ENCODE measurements around the gene ZNF609.
A peak's percentile ranks its signal among the peaks of the same experiment; 100 is the strongest.

Gene ZNF609

DNA sequence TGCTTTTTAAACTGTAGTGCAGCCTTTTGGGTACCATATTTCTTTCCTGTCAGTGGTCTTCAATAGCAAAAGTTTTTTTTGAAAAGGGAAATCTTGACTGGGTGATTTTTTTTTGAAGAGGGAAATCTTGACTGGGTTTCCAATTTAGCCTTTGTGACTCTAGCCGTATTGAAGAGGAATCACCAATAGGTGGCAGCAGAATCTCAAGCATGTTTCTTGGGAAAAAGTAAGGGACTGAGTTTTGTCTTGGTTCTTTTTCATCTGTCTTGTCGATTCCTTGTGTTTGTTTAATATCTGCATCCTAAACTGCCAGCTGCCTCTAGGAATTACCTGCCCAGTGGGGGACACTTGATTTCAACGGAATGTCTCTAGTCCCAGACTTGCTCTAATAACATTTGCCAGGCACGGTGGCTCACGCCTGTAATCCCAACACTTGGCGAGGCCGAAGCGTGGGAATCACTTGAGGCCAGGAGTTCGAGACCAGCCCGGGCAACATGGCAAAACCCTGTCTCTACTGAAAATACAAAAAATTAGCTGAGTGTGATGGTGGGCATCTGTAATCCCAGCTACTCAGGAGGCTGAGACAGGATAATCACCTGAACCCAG is 225.9 kb downstream of the ZNF609 start:
- no peak for FAIRE-seq
- peak; percentile 37 for DNase-seq (ENCODE audit: insufficient read length, low spot score)
- TF ChIP-seq, protein P1, sequence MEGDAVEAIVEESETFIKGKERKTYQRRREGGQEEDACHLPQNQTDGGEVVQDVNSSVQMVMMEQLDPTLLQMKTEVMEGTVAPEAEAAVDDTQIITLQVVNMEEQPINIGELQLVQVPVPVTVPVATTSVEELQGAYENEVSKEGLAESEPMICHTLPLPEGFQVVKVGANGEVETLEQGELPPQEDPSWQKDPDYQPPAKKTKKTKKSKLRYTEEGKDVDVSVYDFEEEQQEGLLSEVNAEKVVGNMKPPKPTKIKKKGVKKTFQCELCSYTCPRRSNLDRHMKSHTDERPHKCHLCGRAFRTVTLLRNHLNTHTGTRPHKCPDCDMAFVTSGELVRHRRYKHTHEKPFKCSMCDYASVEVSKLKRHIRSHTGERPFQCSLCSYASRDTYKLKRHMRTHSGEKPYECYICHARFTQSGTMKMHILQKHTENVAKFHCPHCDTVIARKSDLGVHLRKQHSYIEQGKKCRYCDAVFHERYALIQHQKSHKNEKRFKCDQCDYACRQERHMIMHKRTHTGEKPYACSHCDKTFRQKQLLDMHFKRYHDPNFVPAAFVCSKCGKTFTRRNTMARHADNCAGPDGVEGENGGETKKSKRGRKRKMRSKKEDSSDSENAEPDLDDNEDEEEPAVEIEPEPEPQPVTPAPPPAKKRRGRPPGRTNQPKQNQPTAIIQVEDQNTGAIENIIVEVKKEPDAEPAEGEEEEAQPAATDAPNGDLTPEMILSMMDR (IDR thresholded peaks at IDR 0.05; ENCODE audit: insufficient read depth, missing control alignments), result peak; percentile 76

DNA sequence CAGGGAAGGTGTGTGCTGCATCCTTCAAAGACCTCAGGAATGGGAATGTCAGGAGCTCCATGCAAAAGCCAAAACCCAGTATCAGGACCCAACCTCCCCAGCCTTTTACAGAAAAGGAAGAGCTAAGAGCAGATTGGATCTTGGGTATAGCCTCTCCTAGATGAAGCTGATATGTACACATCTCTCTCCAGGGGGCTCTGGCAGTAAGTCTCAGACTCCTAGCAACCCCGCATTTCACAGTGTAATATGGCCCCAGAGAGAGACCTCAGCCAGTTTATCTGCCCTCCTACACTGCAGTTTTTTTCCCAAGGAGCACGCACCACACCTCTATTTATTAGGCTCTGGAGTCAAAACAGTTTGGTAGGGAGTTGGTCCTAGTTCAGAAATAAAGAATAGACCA is 226.8 kb downstream of the ZNF609 start:
- TF ChIP-seq, protein P1 (IDR thresholded peaks at IDR 0.05; ENCODE audit: insufficient read depth, missing control alignments), result no peak
- no peak for FAIRE-seq
- DNase-seq (ENCODE audit: insufficient read length, low spot score), result no peak

GRCh38 chr15:64687688-64688087 is 227.3 kb downstream of the ZNF609 start:
- DNase-seq (ENCODE audit: insufficient read length, low spot score) (no peak), FAIRE-seq (no peak)
- TF ChIP-seq, protein P1 (IDR thresholded peaks at IDR 0.05; ENCODE audit: insufficient read depth, missing control alignments), result no peak

DNA sequence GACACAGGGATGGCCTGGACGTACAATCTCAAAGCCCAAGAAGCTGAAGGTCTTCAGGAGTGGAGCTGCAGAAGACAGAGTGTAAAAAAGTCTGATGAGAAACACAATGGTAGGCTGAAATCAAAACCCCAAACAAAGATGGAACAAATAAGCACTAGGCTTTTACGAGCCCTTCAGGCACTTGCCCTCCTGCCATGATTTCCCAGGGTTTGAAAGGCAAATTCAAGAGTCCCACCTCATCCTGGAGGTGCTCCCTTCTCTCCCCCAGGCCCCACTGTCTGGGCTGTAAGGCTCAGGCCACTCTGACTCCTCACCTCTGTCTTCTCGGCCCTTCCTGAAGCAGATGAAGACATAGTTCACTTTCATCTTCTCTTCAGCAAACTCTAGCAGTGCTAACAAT is 228.4 kb downstream of the ZNF609 start:
- no peak for DNase-seq (ENCODE audit: insufficient read length, low spot score)

DNA sequence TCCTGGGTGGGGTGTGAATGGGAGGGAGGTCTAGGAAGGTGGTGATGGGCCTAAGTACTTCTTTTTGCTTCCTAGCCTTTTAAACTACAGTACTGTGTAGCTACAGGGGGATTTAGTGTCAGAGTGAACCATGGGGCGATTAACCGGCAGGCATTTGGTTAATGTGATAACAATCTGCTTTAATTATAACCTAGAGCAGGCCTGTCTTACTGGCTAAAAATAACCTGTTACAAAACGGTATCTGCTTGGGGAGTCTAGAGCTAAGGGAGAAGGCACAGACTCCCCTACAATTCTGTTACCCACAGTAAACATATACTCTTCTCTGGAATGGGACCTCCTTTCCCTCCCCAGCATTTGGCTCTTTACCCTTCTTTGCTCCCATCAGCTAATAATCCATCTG is 229.6 kb downstream of the ZNF609 start:
- no peak for DNase-seq (ENCODE audit: insufficient read length, low spot score)
- FAIRE-seq, result peak; percentile 53
- TF ChIP-seq, protein P1 (IDR thresholded peaks at IDR 0.05; ENCODE audit: insufficient read depth, missing control alignments), result no peak

More for the DNA sequence above, 228.4 kb downstream of the ZNF609 start:
- TF ChIP-seq, protein P1 (IDR thresholded peaks at IDR 0.05; ENCODE audit: insufficient read depth, missing control alignments), result no peak
- no peak for FAIRE-seq

DNA sequence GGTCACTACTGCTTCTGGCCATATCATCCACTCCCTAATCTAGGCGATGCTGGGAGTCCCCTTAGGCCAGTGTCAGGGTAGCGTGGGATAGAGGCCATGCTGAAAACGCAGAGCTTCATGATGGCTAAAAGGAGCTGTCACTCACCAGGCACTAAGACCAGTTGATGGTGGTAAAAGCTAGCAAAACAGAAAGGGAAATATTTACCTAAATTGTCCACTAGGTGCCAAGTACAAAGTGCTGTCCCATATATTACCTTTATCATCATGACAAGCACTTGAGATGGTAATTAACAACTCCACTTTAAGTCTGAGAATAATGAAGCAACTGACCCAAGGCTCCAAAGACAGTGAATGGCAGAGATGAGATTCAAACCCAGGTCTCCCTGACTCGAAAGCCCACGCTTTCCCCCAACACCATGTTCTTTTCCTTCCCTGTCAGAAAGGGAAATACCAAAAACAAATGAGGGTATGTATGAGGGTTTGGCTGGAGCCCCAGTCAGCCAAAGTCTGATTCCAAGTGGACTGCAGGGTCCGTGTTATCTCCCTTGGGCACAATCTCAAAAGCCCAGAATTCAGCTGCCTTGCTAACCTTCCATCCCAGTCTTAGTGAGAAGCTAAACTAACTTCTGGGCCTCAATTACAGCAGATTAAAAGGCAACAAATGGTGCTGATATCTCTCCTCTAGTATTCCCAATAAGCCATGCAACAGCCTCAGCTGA is 230.4 kb downstream of the ZNF609 start:
- DNase-seq (ENCODE audit: insufficient read length, low spot score), result no peak
- TF ChIP-seq, protein P1 (IDR thresholded peaks at IDR 0.05; ENCODE audit: insufficient read depth, missing control alignments), result no peak
- no peak for FAIRE-seq
